Measurements from ENCODE around the gene TSHZ2.
"Not testable (repeated sequence)": the region's sequence is repeated elsewhere in the genome, so short reads cannot be mapped to it uniquely, and the experiment has no call there.

The TSHZ2 gene

GRCh38 chr20:53349730-53350129, 377.6 kb downstream of the TSHZ2 start:
- DNase-seq (ENCODE audit: low read depth), result no peak

DNA sequence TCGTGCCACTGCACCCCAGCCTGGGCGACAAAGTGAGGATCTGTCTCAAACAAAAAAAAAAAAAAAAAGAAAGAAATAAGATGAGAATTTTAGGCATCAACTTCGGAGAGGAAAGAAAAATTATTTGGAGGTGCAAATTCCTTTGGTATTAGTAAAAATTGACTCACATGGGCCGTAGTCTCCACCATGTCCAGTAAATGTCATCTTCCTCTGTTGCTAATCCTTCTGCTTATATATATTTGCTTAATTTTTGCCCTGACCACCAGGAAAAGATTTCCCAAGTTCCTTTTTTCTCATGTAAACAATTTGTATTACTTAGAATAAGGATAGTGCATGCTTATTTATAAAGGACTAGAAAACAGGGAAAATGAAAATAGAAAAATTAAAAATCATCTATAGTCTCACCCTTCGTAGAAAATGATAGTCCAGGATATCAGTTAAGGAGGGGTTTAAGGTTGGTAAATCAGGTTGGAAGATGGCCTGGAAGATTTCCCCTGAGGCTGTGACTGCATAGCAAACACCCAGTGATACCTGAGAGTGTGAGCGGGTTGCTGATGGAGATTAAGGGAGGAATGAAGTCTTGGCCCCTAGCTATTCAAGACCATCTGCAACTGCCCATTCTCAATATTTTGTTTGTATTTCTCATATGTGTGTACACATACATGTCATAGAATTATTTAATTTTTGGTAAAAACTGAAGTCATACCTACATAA, 380.7 kb downstream of the TSHZ2 start:
- no peak for DNase-seq (ENCODE audit: low read depth)

DNA sequence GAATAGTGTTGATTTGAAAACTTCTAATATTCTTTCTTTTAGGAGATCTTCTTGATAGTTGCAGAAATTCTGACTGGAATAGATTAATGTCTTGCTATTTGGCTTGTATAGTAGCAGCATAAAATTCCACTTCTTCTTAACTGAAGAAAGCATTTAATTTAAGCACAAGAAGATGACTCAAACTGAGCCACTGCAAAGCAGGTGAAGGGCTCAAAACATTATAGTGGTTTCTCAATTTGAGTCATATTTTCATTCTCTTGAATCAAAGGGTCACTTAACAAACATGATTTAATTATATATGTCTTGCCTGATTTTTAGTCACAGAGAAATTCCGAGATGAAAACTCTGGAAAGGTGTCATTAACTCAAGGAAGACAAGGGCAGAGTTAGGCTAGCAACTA, 382.2 kb downstream of the TSHZ2 start:
- no peak for DNase-seq (ENCODE audit: low read depth)

DNA sequence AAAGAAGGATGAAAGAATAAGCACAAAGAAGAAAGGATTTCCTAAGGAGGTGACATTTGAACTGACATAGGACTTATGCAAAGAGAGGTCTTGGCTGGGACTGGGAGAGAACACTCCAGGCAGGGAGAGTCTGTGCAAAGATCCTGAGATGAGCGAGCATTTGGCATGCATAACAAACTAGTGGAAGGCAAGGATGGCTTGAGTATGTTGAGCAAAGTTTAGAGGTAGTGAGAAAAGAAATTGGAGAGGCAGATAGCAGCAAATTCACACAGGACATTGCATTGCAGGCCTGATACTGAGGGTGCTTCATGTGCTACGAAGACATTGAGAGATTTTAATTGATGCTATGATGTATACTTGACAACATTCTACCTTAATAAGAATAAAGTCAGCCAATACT, 383.6 kb downstream of the TSHZ2 start:
- DNase-seq (ENCODE audit: low read depth), result no peak

DNA sequence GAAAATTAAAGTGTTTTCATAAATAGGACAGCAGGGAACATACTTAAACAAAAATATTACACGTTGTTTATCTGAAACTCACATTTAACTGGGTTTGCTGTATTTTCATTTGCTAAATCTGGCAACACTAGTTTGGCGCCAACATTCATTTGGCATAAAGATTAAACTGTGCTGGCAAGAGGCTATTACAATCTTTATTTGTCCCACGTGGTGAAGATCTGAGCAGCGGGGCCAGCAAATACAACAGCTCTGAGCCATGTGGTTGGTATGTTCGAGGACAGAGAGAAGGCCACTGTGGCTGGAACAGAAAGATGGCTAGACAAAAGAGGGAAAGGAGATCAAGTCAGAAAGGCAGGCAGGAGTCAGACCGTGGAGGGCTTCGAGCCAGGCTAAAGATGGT, 387.3 kb downstream of the TSHZ2 start:
- no peak for DNase-seq (ENCODE audit: low read depth)

DNA sequence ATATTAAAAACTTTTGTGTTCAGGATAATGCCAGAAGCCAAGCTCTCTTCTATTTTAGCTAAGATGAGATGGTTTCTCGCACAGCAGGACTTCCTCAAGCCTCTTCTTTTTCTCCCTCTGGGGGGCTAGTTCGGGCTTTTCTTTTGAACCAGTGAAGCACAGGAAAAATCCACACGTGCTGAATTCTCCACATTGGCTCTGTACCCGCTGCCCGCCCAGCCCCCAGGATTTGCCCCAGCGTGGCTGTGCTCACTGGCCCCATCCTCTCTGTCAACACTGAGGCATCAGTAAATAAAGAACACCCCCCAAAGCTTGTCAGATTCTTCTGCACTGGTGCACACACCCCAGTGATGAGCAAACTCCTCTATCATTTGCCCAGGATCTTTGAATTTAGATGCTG, 388.7 kb downstream of the TSHZ2 start:
- DNase-seq (ENCODE audit: low read depth), result no peak

DNA sequence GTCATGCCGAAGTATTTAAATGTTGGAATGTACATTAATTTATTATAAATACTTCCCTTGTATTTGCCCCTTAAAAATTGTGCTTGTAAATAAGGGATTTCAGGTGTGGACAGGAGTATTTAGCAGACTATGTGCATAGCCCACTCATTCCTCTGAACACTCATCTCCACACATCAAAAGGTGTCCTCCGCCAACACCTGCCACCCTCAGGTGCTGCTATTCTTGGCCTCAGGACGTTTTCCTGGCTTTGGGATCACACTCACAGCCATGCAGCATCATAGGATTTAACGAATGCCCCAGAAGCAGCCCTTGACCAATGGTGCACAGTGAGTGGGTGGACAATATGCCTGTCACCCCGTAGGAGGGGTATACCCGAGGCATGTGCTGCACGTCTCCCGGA, 390.6 kb downstream of the TSHZ2 start:
- DNase-seq (ENCODE audit: low read depth), result no peak

GRCh38 chr20:53364646-53365045, 392.5 kb downstream of the TSHZ2 start:
- no peak for DNase-seq (ENCODE audit: low read depth)

DNA sequence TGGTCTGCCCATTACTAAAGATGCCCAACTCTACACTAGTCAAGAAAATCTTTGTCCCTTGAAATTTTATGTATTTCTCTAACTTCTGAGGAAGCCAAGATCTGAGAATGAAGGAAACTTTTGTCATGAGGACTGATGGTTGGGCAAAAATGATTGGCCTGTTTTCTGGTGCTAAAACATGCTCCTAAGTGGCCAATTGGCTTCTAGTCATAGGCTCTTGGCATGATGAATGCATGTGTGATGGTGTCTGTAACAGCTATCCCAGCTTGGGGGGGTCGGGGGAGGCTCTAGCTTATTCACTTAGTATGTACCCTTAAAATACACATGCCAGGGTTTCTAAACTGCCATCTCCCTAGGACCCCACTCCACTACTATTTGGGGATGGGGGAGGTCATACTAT, 392.9 kb downstream of the TSHZ2 start:
- DNase-seq (ENCODE audit: low read depth), result no peak

DNA sequence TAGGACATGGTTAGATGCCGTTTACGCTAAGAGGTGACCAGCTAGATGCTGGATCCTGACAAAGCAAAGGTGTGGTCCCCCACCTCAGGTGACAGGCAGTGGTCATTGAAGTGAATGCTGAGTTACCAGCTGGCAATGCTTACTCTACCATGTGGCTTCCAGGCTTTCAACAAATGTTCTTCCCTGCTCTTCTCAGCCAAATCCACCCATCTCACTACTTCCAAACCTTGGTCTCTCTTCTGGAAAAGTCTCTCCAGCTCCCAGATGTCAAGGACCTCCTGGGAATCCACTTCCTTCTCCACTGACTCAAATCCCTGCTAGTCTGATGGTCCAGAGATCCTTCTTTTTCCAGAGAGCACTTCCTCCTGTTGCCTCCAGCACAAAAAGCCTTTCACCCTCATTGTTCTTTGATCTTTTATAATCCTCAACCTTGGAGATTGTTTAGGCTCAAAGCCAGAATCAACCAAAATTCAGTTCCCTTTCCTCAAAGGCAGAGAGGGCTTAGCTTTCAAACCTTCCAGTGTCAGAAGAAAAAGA, 393.4 kb downstream of the TSHZ2 start:
- no peak for DNase-seq (ENCODE audit: low read depth)

DNA sequence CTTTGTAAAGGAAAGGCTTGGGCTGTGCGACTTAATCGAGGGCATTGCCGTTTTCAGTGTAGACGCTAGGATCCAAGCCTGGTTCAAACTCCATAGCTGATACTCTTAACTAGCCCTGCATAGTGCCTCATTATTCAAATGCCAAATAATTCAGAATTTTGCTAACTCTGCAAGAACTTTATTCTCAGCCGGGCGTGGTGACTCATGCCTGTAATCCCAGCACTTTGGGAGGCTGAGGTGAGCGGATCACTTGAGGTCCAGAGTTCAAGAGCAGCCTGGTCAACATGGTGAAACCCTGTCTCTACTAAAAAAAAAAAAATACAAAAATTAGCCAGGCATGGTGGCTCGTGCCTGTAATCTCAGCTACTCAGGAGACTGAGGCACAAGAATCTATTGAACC, 394.8 kb downstream of the TSHZ2 start:
- not testable (repeated sequence) for DNase-seq (ENCODE audit: low read depth)

DNA sequence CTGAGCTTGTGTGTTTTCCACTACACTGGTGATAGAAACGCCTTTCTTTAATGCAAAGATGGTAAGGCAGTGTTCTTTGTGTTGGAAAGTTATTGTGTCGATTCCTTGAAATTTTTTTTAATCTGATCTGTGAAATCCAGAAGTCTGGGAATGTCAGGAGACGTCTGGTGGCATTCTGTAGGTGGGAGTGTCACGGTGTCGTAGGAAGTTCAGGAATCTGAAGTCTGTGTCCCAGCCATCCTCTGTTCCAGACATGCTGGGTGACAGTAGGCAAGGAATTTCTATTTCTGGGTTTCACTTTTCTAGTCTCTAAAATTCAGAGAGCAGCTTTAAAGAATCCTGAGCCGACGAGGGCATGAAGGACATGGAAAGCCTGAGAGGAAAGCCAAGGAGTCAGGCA, 397.7 kb downstream of the TSHZ2 start:
- DNase-seq (ENCODE audit: low read depth), result no peak

DNA sequence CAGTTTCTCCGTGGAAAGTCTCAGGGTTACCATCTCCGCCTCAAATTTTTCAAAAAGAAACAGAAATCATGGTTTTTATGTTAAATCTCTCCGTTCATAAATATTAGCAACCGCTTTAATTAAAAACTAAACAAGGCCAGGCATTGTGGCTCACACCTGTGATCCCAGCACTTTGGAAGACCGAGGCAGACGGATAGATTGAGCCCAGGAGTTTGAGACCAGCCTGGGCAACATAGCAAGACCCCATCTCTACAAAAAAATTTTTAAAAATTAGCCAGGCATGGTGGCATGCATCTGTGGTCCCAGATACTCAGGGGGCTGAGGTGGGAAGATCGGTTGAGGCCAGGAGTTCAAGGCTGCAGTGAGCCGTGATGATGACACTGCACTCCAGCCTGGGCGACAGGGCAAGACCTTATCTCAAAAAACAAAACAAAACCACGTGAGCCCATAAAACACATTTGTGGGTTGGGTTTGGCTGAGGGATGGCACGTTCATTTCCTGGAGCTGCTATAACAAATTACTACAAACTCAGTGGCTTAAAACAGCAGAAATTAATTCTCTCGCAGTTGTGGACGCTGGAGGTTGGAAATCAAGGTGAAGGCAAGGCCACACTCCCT, 398.3 kb downstream of the TSHZ2 start:
- DNase-seq (ENCODE audit: low read depth), result no peak

DNA sequence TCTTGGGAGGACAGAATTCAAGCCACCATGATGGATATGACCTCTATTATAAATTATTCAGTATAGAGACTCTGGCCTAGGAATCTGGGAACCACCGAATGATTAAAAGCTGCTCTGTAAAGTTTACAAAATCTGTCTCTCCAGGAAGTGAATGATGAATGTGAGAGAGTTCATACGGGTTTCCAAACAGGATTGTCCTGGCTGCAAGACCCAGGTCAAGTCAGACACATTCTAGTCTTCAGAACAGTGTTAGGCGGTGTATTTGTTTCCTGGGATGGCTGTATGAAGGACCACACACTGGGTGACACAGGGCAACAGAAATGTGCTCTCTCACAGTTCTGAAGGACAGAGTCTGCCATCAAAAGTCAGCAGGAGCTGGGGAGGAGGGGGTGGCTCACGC, 399.1 kb downstream of the TSHZ2 start:
- no peak for DNase-seq (ENCODE audit: low read depth)

GRCh38 chr20:53376021-53376420, 403.9 kb downstream of the TSHZ2 start:
- DNase-seq (ENCODE audit: low read depth), result no peak

- no peak for DNase-seq (ENCODE audit: low read depth)
These were observed 407.1 kb downstream of the TSHZ2 start for GRCh38 chr20:53379014-53379832.

GRCh38 chr20:53379833-53380120, 407.6 kb downstream of the TSHZ2 start:
- no peak for DNase-seq (ENCODE audit: low read depth)

GRCh38 chr20:53381568-53382262, 409.6 kb downstream of the TSHZ2 start:
- DNase-seq (ENCODE audit: low read depth), result no peak

DNA sequence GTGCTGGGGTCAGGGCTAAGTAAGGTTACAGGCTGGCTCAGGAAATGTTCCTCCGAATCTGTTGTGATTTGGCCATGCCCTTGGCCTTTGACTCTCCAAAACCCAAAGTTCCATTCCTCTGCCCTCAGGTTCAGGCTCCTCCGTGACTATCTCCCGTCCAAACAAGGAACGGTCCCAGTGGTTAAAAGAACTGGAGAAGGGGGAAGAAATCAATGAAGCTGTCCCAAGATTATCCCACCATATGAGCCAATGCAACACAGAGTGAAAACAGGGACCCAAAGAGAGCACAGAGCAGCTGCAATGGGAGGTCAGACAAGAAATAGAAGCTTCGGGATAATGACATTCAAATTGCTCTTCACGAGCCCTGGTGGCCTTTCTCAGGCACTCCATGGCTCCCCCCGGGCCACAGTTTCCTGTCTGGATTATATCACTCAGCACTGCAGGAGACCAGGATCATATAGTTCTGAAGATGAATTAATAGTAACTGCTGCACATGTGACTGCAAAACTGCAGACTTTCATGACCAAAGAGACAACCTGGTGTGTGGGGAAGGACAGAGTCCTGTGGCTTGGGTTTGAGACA, 410.2 kb downstream of the TSHZ2 start:
- DNase-seq (ENCODE audit: low read depth), result no peak

- no peak for DNase-seq (ENCODE audit: low read depth)
These were observed 411.8 kb downstream of the TSHZ2 start for GRCh38 chr20:53383916-53384315.

DNA sequence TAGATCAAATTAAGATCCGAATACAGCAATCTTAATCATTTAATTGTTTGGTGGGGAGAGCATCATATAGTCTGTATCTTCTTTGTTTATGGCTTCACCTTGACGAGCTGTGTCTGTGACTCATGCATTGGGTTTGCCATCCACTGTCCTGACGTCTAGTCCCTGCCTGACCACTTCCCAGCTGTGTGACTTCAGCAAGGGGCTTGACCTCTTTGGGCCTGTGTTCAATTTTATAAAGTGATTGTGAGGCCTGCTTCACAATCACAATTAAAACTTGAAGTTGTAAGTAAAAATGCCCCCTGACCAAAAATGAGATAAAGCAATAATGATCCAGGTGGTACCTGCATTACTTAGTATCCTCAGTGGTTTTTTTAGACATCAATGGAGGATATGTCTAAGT, 412.2 kb downstream of the TSHZ2 start:
- DNase-seq (ENCODE audit: low read depth), result no peak

Measured in iris pigment epithelial cell (primary cell).